Stimulated activated CD4-positive, alpha-beta T cell treated with anti-CD3 and anti-CD28 coated beads, Interleukin-1b, Interleukin-23, amount 100 ng/mL, for 4 hours (primary cell): Measurements from ENCODE around the gene LSM12.
"Not testable (repeated sequence)": the region's sequence is repeated elsewhere in the genome, so short reads cannot be mapped to it uniquely, and the experiment has no call there.

Source experiments
- DNase-seq, 2 donors: peaks; one replicate each; pipeline ENCODE4 v3.0.0-alpha.2; 2020; ENCODE audit warnings: low read depth in 2 of 2

LSM12 gene

GRCh38 chr17:44076716-44077594 is 10.5 kb upstream of the LSM12 start:
- DNase-seq = no peak

DNA sequence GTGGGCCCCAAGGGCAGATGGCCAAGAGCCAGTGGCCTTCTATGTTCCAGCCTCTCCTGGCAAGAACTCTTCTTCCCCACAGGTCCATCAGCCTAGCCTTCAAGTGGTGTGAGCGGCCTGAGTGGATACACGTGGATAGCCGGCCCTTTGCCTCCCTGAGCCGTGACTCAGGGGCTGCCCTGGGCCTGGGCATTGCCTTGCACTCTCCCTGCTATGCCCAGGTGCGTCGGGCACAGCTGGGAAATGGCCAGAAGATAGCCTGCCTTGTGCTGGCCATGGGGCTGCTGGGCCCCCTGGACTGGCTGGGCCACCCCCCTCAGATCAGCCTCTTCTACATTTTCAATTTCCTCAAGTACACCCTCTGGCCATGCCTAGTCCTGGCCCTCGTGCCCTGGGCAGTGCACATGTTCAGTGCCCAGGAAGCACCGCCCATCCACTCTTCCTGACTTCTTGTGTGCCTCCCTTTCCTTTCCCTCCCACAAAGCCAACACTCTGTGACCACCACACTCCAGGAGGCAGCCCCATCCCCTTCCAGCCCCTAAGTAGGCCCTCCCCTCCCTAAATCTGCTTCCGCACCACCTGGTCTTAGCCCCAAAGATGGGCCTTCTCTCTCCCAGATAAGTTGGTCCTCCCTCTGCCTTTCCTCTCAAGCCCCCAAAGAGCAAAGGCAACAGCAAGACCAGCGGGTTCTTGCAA is 9.3 kb upstream of the LSM12 start:
- no peak for DNase-seq

DNA sequence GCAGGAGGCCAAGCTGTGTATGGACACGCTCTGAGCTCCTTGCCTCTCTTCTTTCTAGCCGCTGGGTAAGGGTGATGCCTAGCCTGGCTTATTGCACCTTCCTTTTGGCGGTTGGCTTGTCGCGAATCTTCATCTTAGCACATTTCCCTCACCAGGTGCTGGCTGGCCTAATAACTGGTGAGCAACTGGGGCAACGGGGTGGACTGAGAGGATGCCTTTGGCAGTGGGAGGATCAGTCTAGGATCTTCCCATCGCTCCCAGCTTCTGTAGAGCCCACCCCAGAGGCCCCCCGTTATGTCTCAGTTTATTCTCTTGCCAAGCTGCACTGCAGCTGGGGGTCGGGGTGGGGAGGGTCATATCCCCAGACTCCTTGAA is 8.4 kb upstream of the LSM12 start:
- no peak for DNase-seq

GRCh38 chr17:44074231-44074910 is 7.9 kb upstream of the LSM12 start:
- no peak for DNase-seq

DNA sequence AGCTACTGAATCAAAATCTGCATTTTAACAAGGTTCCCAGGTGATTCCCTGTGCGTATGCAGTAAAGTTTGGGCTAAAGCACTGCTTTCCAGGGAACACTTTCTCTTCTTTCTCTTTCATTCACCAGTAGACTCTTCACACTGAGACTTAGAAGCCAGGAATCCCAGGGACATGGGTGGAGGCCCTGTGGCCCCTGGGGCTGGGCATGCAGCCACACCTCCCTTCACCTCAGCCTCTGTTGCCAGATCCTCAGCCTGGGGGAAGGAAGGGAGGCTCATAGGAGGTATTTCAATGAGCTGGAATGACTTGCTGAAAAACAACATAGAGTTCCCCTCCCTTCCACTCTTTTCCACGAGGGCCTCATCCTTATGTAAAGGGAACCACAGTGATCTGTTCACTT is 5.3 kb upstream of the LSM12 start:
- DNase-seq = no peak

DNA sequence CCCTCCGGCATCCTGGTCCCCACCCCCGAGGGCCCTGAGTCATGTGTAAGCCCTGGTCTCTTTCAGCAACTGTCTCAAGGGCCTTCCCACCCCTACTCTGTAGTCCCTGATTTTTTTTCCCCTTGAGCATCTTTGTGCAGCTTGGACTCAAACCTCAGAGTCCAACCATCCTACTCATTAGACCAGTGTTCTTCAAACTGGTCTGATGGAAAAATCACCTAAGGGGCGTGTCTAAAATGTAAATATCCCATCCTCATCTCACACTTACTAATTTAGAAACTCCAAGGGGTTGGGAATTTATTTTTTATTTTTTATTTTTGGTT is 4.7 kb upstream of the LSM12 start:
- peak in 1 of 2 donors; percentile 53 for DNase-seq

DNA sequence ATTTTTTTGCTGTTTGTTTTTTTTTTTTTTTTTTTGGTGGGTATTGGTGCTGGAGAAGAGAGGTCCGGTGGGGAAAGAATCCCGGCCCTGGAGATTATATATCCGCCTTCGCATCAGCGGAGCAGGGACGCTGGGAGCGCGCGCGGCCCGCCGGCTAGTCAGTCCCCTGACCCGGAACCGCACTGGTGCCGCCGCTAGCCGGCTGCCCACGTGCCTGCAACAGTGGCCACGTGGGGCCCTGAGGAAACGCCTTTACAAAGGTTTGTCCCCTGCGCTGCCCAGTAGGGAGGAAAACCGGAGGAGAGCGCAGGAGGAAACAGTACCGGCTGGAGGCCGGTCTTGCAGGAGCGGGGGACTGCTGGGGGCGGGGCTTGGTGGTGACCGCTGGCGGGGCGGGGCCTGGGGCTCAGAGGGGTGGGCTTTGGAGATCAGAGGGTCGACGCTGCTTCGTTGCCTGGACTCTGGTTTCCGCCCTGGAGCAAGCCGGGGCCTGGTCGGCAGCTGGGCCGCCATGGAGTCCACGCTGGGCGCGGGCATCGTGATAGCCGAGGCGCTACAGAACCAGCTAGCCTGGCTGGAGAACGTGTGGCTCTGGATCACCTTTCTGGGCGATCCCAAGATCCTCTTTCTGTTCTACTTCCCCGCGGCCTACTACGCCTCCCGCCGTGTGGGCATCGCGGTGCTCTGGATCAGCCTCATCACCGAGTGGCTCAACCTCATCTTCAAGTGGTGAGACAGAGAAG is 4.2 kb upstream of the LSM12 start, which contains the start of gene G6PC3:
TSS of gene G6PC3 (plus strand) at position 281 of the 743 bp plus-strand sequence. CDS start at position 512, 231 bp downstream.
- DNase-seq = peak; percentile 52 to 81

DNA sequence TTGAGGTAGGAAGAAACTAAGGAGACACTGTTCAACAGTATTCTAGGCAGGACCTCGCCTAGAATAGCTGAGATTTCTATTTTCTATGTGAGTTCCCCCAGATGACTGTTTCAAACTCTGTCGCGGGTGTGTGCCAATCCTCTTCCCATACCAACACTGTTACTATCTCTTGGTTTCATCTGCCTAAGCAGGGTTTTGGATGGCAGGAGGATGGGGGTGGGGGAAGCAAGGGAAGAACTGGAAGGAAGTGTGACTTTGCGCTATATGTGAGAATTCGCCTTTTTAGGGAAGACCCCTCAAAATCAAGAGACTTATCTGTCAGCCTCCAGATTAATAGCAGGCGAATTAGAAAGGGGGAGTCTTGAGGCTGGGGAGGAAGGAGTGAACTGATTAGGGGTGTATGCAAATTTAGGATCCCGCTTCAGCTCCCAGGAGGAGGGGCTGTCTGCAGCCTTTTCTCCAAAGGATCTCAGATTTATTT is 3.5 kb upstream of the LSM12 start:
- no peak for DNase-seq

DNA sequence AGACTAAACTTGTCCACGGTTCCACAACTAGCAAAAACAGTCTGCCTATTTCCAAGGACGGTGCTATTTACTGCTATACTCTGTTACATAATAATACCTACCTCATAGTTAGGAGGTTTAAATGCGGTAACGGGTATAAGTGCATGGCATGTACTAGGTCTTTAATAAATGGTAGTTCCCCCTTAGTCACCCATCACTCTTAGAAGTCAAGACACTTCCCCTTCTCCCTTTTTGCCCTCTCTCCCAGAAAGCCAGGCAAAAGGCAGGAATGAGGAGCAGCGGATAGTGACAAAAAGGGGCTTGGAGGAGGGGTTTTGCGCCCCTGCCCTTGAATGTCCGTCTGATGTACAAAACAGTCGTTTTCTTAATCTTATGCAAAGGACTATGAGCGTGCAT is 1.1 kb upstream of the LSM12 start:
- DNase-seq = no peak

GRCh38 chr17:44065668-44066203 is 735 bp downstream of the LSM12 start:
- DNase-seq = peak in 1 of 2 donors; percentile 11

- no peak for DNase-seq
These were observed 2.5 kb downstream of the LSM12 start for GRCh38 chr17:44063704-44064639.

DNA sequence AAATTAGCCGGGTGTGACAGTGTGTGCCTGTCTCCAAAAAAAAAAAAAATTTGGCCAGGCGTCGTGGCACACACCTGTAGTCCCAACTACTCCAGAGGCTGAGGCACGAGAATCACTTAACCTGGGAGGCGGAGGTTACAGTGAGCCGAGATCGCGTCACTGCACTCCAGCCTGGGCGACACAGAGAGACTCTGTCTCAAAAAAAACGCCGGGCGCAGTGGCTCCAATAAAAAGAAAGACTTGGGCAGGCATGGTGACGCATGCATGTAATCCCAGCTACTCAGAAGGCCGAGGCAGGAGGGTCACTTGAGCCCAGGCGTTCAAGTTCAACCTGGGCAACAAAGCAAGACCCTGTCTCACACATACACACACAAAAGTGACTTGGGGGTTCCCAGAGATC is 3.6 kb downstream of the LSM12 start:
- DNase-seq = no peak

- DNase-seq = no peak
These were observed 5.0 kb downstream of the LSM12 start for GRCh38 chr17:44061446-44061845.

- no peak for DNase-seq
These were observed 7.2 kb downstream of the LSM12 start for GRCh38 chr17:44059101-44059892.

DNA sequence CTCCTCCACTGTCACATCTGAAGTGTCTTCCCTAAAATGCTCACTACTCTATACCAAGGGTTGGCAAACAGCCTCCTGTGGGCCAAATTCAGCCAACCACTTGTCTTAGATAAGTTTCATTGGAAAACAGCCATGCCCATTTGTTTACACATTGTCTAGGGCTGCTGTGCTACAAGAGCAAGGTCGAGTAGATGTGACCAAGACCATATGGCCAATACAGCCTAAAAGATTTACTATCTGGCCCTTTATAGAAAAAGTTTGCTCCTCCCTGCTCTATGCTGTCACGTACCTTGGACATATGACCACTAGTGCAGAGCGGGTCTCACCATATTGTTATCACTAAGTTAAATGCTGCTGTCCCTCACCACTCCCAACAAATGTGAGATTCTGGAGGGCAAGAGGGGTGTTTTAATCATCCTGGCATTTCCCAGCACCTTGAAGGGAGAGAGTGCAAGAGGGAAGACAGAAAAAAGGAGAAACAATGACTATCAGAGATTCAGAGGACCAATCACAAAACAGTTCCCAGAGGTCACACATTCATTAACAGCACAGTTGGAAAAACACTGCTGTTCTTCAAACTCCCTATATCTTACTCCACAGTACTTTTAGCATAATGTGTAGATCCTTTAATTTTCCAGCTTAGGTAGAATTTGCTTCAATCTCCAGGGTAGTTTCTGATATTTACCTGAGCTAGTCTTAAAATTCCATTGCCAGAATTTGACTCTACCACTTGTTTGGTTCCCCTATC is 13.2 kb downstream of the LSM12 start:
- no peak for DNase-seq

DNA sequence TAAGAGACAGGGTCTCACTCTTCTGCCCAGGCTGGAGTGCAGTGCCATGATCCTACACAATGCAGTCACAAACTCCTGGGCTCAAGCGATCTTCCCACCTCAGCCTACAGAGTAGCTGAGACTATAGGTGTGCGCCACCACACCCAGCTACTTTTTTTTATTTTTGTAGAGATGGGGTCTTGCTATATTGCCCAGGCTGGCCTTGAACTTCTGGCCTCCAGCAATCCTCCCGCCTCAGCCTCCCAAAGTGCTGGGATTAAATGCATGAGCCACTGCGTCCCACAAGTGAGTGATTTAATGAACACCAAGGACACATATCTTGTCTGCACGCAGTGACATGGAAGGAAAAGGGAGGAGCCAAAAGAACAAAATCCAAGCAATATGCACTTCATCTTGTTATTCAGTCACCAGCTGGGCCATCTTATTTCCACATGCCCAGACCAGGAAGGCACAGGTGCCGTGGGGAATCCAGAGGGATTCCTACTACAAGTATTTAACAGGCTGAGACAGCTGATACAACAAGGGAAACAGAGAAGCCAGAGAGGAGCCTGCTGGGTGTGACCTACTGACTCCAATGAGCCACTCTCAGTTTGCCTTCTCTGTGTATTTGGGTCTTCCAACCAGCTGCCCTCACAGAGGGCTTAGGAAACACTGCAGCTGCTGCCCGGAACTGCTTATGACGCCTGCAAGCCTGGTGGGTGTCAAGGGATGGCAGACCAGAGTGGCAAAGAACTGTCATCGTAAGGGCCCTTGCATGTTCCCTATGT is 17.0 kb downstream of the LSM12 start:
- no peak for DNase-seq

DNA sequence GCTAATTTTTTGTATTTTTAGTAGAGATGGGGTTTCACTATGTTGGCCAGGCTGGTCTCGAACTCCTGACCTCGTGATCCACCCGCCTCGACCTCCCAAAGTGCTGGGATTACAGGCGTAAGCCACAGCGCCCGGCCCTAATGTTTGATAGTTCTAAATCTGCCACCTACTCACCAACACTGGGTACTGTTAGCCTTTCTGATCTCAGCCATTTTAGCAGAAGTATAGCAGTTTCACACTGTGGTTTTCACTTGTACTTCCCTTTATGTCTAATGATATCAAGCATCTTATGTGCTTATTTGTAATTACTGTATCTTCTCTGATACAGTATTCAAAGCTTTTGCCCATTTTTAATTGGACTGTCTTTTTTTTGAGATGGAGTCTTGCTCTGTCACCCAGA is 19.6 kb downstream of the LSM12 start:
- not testable (repeated sequence) for DNase-seq

DNA sequence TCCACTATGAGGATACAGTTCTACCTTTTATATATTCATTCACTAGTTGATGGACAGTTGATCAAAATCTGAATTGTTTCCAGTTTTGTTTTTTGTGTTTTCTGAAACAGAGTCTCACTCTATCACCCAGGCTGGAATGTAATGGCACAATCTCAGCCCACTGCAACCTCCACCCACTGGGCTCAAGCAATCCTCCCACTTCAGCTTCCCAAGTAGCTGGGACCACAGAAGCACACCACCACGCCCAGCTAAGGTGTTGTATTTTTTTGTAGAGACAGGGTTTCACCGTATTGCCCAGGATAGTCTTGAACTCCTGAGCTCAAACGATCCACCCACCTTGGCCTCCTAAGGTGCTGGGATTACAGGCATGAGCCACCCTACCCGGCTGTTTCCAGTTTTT is 21.0 kb downstream of the LSM12 start:
- no peak for DNase-seq
